SK-N-SH (cell line): ENCODE data around the gene AGMAT. TPM values are rescaled to one million over a fixed set of nuclear protein-coding genes. Genes with fewer than 3 reads are reported as not detected.

Source experiments
- CTCF ChIA-PET: fragments of 300-600, 350-600 bp; formaldehyde crosslinking; extraction: SDS; loops from one replicate; lab custom pipeline; 2021; lab: Yijun Ruan, JAX
- POLR2A ChIA-PET: fragments of 350-600 bp; sonication (Branson Sonifier 250); formaldehyde crosslinking; extraction: SDS; loops from one replicate; lab custom pipeline; 2020; ENCODE audit warnings: antibody characterized with exemption, inconsistent platforms; lab: Yijun Ruan, JAX
- DNase-seq: peaks from one replicate; pipeline ENCODE4 v3.0.0; 2012
- H2AFZ ChIP-seq: fragments of 200-600 bp; sonication (generic); 2 replicates; pipeline ENCODE4 v1.8.1; 2016; ENCODE audit warnings: antibody characterized with exemption, mild to moderate bottlenecking, low read depth
- H3F3A ChIP-seq: fragments of 200-600 bp; sonication (generic); replicated peaks from 2 replicates; pipeline ENCODE3; 2016; ENCODE audit warnings: antibody characterized with exemption, mild to moderate bottlenecking; ENCODE audit not compliant: insufficient read depth
- H3K27ac ChIP-seq, 2 experiments: fragments of 200-500 bp in 1 of 2; fragments of 200-600 bp in 1 of 2; sonication (Bioruptor generic) in 1 of 2; sonication (generic), shearing (Covaris generic) in 1 of 2; 2 replicates each; pipeline versions ENCODE4 v1.5.1 to v1.6.1; 2014 to 2016; ENCODE audit warnings: low read depth in 2 of 2, inconsistent platforms in 1 of 2, low read length in 1 of 2, mild to moderate bottlenecking in 1 of 2, mixed read lengths in 1 of 2
- H3K27me3 ChIP-seq: fragments of 200-600 bp; sonication (generic), shearing (Covaris generic); 2 replicates; pipeline ENCODE4 v1.6.1; 2016; ENCODE audit warnings: mixed run types; ENCODE audit not compliant: insufficient read depth
- H3K36me3 ChIP-seq, 2 experiments: fragments of 200-500 bp in 1 of 2; fragments of 200-600 bp in 1 of 2; sonication (Bioruptor generic) in 1 of 2; sonication (generic) in 1 of 2; replicated peaks in 1 of 2; 2 replicates each; pipeline versions ENCODE3 to v1.5.1; 2014 to 2016; ENCODE audit warnings: low read length in 1 of 2, mild to moderate bottlenecking in 1 of 2; ENCODE audit not compliant: insufficient read depth in 2 of 2, control insufficient read depth in 1 of 2
- H3K4me1 ChIP-seq, 2 experiments: fragments of 200-500 bp in 1 of 2; fragments of 200-600 bp in 1 of 2; sonication (Bioruptor generic) in 1 of 2; sonication (generic), shearing (Covaris generic) in 1 of 2; 2 replicates each; pipeline versions ENCODE4 v1.5.1 to v1.6.1; 2014 to 2016; ENCODE audit warnings: low read depth in 1 of 2, low read length in 1 of 2, mixed run types in 1 of 2; ENCODE audit not compliant: insufficient read depth in 2 of 2, control insufficient read depth in 1 of 2
- H3K4me2 ChIP-seq: fragments of 200-600 bp; sonication (generic), shearing (Covaris generic); 2 replicates; pipeline ENCODE4 v1.6.1; 2017; ENCODE audit warnings: mixed run types
- H3K4me3 ChIP-seq, 2 experiments: fragments of 200-500 bp in 1 of 2; fragments of 200-600 bp in 1 of 2; sonication (Bioruptor generic) in 1 of 2; sonication (generic), shearing (Covaris generic) in 1 of 2; 2 replicates each; pipeline versions ENCODE4 v1.5.1 to v1.8.1; 2014 to 2016; ENCODE audit warnings: low read depth in 2 of 2, inconsistent platforms in 1 of 2, low read length in 1 of 2, mild to moderate bottlenecking in 1 of 2, mixed read lengths in 1 of 2, moderate library complexity in 1 of 2
- H3K79me2 ChIP-seq: fragments of 200-600 bp; sonication (generic); 2 replicates; pipeline ENCODE4 v1.8.1; 2017; ENCODE audit warnings: mild to moderate bottlenecking; ENCODE audit not compliant: insufficient read depth
- H3K9ac ChIP-seq: fragments of 200-600 bp; sonication (generic); 2 replicates; pipeline ENCODE4 v1.6.1; 2017; ENCODE audit warnings: mixed run types
- H3K9me2 ChIP-seq: fragments of 200-600 bp; sonication (generic); 2 replicates; pipeline ENCODE4 v1.6.1; 2017; ENCODE audit warnings: mixed run types
- H3K9me3 ChIP-seq: fragments of 200-600 bp; sonication (generic); 2 replicates; pipeline ENCODE4 v1.6.1; 2017; ENCODE audit warnings: mixed run types, mild to moderate bottlenecking, moderate library complexity
- H4K20me1 ChIP-seq: fragments of 200-600 bp; sonication (generic); 2 replicates; pipeline ENCODE4 v1.6.1; 2017; ENCODE audit warnings: mild to moderate bottlenecking, mixed run types; ENCODE audit not compliant: insufficient read depth
- EP300 ChIP-seq, 2 experiments: IDR thresholded peaks; 2 replicates each; pipeline versions ENCODE4 v1.4.0 to v1.6.1; 2012; ENCODE audit warnings: borderline replicate concordance in 1 of 2, low read depth in 1 of 2, low read length in 1 of 2
- FOXM1 ChIP-seq: IDR thresholded peaks from 2 replicates; pipeline ENCODE4 v1.4.0; 2012; ENCODE audit warnings: low read depth, mild to moderate bottlenecking
- JUND ChIP-seq: IDR thresholded peaks from 2 replicates; pipeline ENCODE4 v1.4.0; 2012
- MXI1 ChIP-seq: IDR thresholded peaks from 2 replicates; pipeline ENCODE4 v1.6.1; 2012; ENCODE audit warnings: mild to moderate bottlenecking, low read depth, low read length, improper control_type of control experiment
- NFIC ChIP-seq: IDR thresholded peaks from 2 replicates; pipeline ENCODE4 v1.4.0; 2012; ENCODE audit warnings: borderline replicate concordance
- SIN3A ChIP-seq: IDR thresholded peaks from 2 replicates; pipeline ENCODE4 v1.6.1; 2012; ENCODE audit warnings: low read depth, mild to moderate bottlenecking, low read length, moderate library complexity, borderline replicate concordance
- TCF12 ChIP-seq: IDR thresholded peaks from 2 replicates; pipeline ENCODE4 v1.4.0; 2012
- TEAD4 ChIP-seq: IDR thresholded peaks from 2 replicates; pipeline ENCODE4 v1.4.0; 2012; ENCODE audit warnings: mild to moderate bottlenecking, borderline replicate concordance; ENCODE audit not compliant: insufficient read depth
- YY1 ChIP-seq: IDR thresholded peaks from 2 replicates; pipeline ENCODE4 v1.4.0; 2012; ENCODE audit warnings: low read depth, mild to moderate bottlenecking
- WGBS: methylation state at CpG from one replicate; pipeline ENCODE4 v1.1.6; 2017; ENCODE audit warnings: low lambda C conversion rate; 5-methylcytosine and 5-hydroxymethylcytosine counted together
- polyA plus RNA-seq, 3 experiments: library from polyadenylated mRNA; depleted of rRNA; stranded (reverse); fragments of >200 nt; gene quantifications; 2 replicates each; pipeline ENCODE4 v1.2.3, GENCODE V29; 2012
- TF ChIP-seq, protein P1 (sequence below): IDR thresholded peaks from 2 replicates; pipeline ENCODE4 v1.6.1; 2012; ENCODE audit warnings: mild to moderate bottlenecking, low read depth, low read length, moderate library complexity
- TF ChIP-seq, protein P2 (sequence below): IDR thresholded peaks from 2 replicates; pipeline ENCODE4 v1.4.0; 2012; ENCODE audit warnings: low read depth
- TF ChIP-seq, protein P3 (sequence below): fragments of 200-600 bp; sonication (generic); IDR thresholded peaks from 2 replicates; pipeline ENCODE4 v1.6.1; 2017; ENCODE audit warnings: antibody characterized with exemption, mild to moderate bottlenecking, moderate library complexity
- TF ChIP-seq, protein P4 (sequence below): fragments of 150-350 bp; IDR thresholded peaks from 2 replicates; pipeline ENCODE4 v1.6.1; 2017; ENCODE audit warnings: antibody characterized with exemption, low read length, low read depth, borderline replicate concordance

AGMAT gene
- polyA plus RNA-seq, 1 of the 3 experiments (the other 2 are of a cell fraction) = 0.66 TPM

DNA sequence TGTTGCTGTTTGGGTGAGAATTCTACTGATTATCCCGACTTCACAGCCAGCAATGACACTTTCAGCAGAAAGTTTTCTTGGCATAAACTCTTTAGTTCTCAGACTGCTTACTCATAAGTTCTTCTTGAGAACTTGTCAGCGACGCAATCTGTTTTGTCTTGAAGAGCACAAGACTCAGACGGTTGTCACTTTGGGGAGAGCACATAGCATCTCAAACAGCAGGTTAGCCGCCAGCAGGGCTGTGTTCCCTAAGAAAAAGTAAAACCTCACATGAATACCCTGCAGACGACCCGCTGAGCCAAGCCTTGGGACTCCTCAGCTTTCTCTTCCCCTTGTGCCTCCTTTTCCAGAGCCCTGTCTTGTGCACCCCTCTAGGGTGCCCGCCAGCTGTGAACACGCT, 11.4 kb downstream of the AGMAT start:
- no peak for DNase-seq
- peaks cover 16 to 27% of the 10 kb centered on the region in 2 experiments for H3K36me3 ChIP-seq
- H3K9me2 ChIP-seq = no peaks in the 10 kb centered on the region
- POLR2A ChIA-PET = no interaction called here
- no peak overlapping the region for H3K9ac ChIP-seq
- H3K4me3 ChIP-seq = no peak overlapping the region
- H3K4me2 ChIP-seq = no peak overlapping the region
- TF ChIP-seq EP300 (IDR thresholded peaks at IDR 0.05; ENCODE audit: borderline replicate concordance in 1 of 2, low read depth in 1 of 2, low read length in 1 of 2) (no peak), NFIC (no peak), YY1 (no peak)
- TF ChIP-seq, protein P1, sequence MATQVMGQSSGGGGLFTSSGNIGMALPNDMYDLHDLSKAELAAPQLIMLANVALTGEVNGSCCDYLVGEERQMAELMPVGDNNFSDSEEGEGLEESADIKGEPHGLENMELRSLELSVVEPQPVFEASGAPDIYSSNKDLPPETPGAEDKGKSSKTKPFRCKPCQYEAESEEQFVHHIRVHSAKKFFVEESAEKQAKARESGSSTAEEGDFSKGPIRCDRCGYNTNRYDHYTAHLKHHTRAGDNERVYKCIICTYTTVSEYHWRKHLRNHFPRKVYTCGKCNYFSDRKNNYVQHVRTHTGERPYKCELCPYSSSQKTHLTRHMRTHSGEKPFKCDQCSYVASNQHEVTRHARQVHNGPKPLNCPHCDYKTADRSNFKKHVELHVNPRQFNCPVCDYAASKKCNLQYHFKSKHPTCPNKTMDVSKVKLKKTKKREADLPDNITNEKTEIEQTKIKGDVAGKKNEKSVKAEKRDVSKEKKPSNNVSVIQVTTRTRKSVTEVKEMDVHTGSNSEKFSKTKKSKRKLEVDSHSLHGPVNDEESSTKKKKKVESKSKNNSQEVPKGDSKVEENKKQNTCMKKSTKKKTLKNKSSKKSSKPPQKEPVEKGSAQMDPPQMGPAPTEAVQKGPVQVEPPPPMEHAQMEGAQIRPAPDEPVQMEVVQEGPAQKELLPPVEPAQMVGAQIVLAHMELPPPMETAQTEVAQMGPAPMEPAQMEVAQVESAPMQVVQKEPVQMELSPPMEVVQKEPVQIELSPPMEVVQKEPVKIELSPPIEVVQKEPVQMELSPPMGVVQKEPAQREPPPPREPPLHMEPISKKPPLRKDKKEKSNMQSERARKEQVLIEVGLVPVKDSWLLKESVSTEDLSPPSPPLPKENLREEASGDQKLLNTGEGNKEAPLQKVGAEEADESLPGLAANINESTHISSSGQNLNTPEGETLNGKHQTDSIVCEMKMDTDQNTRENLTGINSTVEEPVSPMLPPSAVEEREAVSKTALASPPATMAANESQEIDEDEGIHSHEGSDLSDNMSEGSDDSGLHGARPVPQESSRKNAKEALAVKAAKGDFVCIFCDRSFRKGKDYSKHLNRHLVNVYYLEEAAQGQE = no peak
- TF ChIP-seq, all 33 proteins: peak for 0
- CTCF ChIA-PET = no interaction called here
- 97% methylated on average over 9 of the region's 9 CpGs for WGBS
- Histone ChIP-seq H3K9me3 (no peaks in the 10 kb centered on the region), H3K4me1 (no peaks in the 10 kb centered on the region; a peak in 2 of 4 replicates), H3K27me3 (no peaks in the 10 kb centered on the region), H4K20me1 (no peaks in the 10 kb centered on the region), H3F3A (peaks cover 4% of the 10 kb centered on the region), H3K79me2 (no peaks in the 10 kb centered on the region), H2AFZ (no peak overlapping the region), H3K27ac (no peak overlapping the region)

DNA sequence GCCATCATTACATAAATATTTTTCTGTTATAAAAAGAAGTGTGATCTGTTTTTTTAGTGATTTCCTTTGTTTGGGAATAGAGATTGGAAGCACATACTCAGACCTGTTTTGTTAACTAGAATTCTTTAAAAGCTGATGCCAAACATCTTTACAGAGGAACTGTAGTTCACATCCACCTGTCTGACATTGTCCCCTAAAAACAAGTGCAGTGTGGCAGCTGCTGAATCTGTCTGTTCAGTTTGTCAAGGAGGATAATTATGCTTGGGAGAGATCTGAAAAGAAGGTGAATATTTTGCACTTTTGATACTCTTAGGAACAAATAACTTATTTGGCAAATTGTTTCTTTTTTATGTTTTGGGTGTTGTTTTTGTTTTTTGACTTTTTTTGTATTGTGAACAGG, 13.6 kb downstream of the AGMAT start:
- no peak overlapping the region for H3K9ac ChIP-seq
- H3K4me2 ChIP-seq = no peak overlapping the region
- H2AFZ ChIP-seq = no peak overlapping the region
- no peaks in the 10 kb centered on the region for H3K9me2 ChIP-seq
- no peaks in the 10 kb centered on the region for H3K79me2 ChIP-seq
- POLR2A ChIA-PET = no interaction called here
- peaks cover 38 to 42% of the 10 kb centered on the region in 2 experiments for H3K36me3 ChIP-seq
- DNase-seq = no peak
- H3K9me3 ChIP-seq = no peaks in the 10 kb centered on the region
- H3K27ac ChIP-seq = no peak overlapping the region
- H4K20me1 ChIP-seq = no peaks in the 10 kb centered on the region
- no peaks in the 10 kb centered on the region; a peak in 2 of 4 replicates for H3K4me1 ChIP-seq
- TF ChIP-seq SIN3A = no peak
- no peak for TF ChIP-seq TEAD4
- no peak for TF ChIP-seq FOXM1
- TF ChIP-seq, protein P2, sequence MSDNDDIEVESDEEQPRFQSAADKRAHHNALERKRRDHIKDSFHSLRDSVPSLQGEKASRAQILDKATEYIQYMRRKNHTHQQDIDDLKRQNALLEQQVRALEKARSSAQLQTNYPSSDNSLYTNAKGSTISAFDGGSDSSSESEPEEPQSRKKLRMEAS = no peak
- TF ChIP-seq, protein P3, sequence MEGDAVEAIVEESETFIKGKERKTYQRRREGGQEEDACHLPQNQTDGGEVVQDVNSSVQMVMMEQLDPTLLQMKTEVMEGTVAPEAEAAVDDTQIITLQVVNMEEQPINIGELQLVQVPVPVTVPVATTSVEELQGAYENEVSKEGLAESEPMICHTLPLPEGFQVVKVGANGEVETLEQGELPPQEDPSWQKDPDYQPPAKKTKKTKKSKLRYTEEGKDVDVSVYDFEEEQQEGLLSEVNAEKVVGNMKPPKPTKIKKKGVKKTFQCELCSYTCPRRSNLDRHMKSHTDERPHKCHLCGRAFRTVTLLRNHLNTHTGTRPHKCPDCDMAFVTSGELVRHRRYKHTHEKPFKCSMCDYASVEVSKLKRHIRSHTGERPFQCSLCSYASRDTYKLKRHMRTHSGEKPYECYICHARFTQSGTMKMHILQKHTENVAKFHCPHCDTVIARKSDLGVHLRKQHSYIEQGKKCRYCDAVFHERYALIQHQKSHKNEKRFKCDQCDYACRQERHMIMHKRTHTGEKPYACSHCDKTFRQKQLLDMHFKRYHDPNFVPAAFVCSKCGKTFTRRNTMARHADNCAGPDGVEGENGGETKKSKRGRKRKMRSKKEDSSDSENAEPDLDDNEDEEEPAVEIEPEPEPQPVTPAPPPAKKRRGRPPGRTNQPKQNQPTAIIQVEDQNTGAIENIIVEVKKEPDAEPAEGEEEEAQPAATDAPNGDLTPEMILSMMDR = no peak
- no peak for TF ChIP-seq TCF12
- TF ChIP-seq, protein P1 = no peak
- no peak for TF ChIP-seq JUND
- TF ChIP-seq, protein P4, sequence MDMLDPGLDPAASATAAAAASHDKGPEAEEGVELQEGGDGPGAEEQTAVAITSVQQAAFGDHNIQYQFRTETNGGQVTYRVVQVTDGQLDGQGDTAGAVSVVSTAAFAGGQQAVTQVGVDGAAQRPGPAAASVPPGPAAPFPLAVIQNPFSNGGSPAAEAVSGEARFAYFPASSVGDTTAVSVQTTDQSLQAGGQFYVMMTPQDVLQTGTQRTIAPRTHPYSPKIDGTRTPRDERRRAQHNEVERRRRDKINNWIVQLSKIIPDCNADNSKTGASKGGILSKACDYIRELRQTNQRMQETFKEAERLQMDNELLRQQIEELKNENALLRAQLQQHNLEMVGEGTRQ = no peak
- no peak for TF ChIP-seq MXI1
- CTCF ChIA-PET = interaction anchor here (1.8 kb wide), 1 partner anchor 13 kb away, joined by 7 read pairs; no protein-coding TSS in a partner anchor
- peaks cover 4% of the 10 kb centered on the region for H3F3A ChIP-seq
- H3K27me3 ChIP-seq = no peaks in the 10 kb centered on the region
- H3K4me3 ChIP-seq = no peak overlapping the region
